Stimulated activated CD4-positive, alpha-beta T cell treated with anti-CD3 and anti-CD28 coated beads, Interleukin-15, amount 100 ng/mL, for 1 hour (primary cell): ENCODE measurements around the gene HOXC6.
A peak's percentile ranks its signal among the peaks of the same experiment; 100 is the strongest.

Experiments
- DNase-seq, 2 donors: peaks; one replicate each; pipeline ENCODE4 v3.0.0-alpha.2; 2020; ENCODE audit warnings: low read depth in 1 of 2, low spot score in 1 of 2

The HOXC6 gene

GRCh38 chr12:54028314-54029201 is at the start of gene HOXC6:
TSS of gene HOXC6 (plus strand) at chr12:54028440. CDS start at chr12:54028522, 82 bp downstream.
- DNase-seq: no peak

GRCh38 chr12:53978477-53979356 is 49.5 kb upstream of the HOXC6 start:
- no peak for DNase-seq

GRCh38 chr12:53980104-53980801 is 48.0 kb upstream of the HOXC6 start:
- no peak for DNase-seq

GRCh38 chr12:53980802-53981496 is 47.3 kb upstream of the HOXC6 start:
- DNase-seq: no peak

GRCh38 chr12:53981634-53982565 is 46.3 kb upstream of the HOXC6 start:
- no peak for DNase-seq

- no peak for DNase-seq
Measured at GRCh38 chr12:53982648-53983567, 45.3 kb upstream of the HOXC6 start.

- DNase-seq: no peak
Measured at GRCh38 chr12:53983568-53983949, 44.7 kb upstream of the HOXC6 start.

GRCh38 chr12:53983950-53984572 is 44.2 kb upstream of the HOXC6 start:
- no peak for DNase-seq

GRCh38 chr12:53984901-53985691 is 43.1 kb upstream of the HOXC6 start, which contains the start of gene HOXC10:
TSS of gene HOXC10 (plus strand) at chr12:53985146. CDS start at chr12:53985260, 114 bp downstream.
- DNase-seq: peak in 1 of 2 donors; percentile 74

- DNase-seq: no peak
Measured at GRCh38 chr12:53985692-53985993, 42.6 kb upstream of the HOXC6 start.

- DNase-seq: no peak
Measured at GRCh38 chr12:53985994-53986685, 42.1 kb upstream of the HOXC6 start.

GRCh38 chr12:53986686-53987483 is 41.4 kb upstream of the HOXC6 start:
- DNase-seq: no peak

- DNase-seq: no peak
Measured at GRCh38 chr12:53987787-53988230, 40.4 kb upstream of the HOXC6 start.

GRCh38 chr12:53988541-53989226 is 39.6 kb upstream of the HOXC6 start:
- no peak for DNase-seq
